SK-N-SH treated with all-trans-retinoic acid at 6 μM for 48 hours (cell line): ENCODE data around the gene PTDSS2.

Experiments
- CSDC2 ChIP-seq: fragments of 250-450 bp; sonication (Bioruptor Pico); IDR thresholded peaks from 2 replicates; pipeline ENCODE4 v1.5.0; 2020; ENCODE audit warnings: mild to moderate bottlenecking, moderate library complexity
- GLIS3 ChIP-seq: fragments of 250-450 bp; sonication (Bioruptor Pico); IDR thresholded peaks from 2 replicates; pipeline ENCODE4 v1.5.0; 2020; ENCODE audit warnings: mild to moderate bottlenecking, moderate library complexity
- PPARA ChIP-seq: fragments of 250-450 bp; sonication (Bioruptor Pico); IDR thresholded peaks from 2 replicates; pipeline ENCODE4 v1.5.0; 2020; ENCODE audit warnings: mild to moderate bottlenecking, borderline replicate concordance
- RARB ChIP-seq: fragments of 250-450 bp; sonication (Bioruptor Pico); IDR thresholded peaks from 2 replicates; pipeline ENCODE4 v1.8.0; 2021; ENCODE audit warnings: mild to moderate bottlenecking, moderate library complexity
- SNAI2 ChIP-seq: fragments of 250-450 bp; sonication (Bioruptor Pico); IDR thresholded peaks from 2 replicates; pipeline ENCODE4 v1.5.0; 2020; ENCODE audit warnings: mild to moderate bottlenecking, moderate library complexity
- TCF4 ChIP-seq: fragments of 250-450 bp; sonication (Bioruptor Pico); IDR thresholded peaks from 2 replicates; pipeline ENCODE4 v1.8.0; 2021; ENCODE audit warnings: mild to moderate bottlenecking, moderate library complexity, borderline replicate concordance
- ZFP3 ChIP-seq: fragments of 250-450 bp; sonication (Bioruptor Pico); IDR thresholded peaks from 2 replicates; pipeline ENCODE4 v1.5.0; 2020; ENCODE audit warnings: mild to moderate bottlenecking, moderate library complexity
- ZNF70 ChIP-seq: fragments of 450-650 bp; formaldehyde crosslinking; IDR thresholded peaks from 2 replicates; pipeline ENCODE4 v1.5.0; 2020; ENCODE audit warnings: mild to moderate bottlenecking, moderate library complexity
- ZNF8 ChIP-seq: fragments of 450-650 bp; formaldehyde crosslinking; IDR thresholded peaks from 2 replicates; pipeline ENCODE4 v1.5.0; 2020; ENCODE audit warnings: mild to moderate bottlenecking, moderate library complexity
- TF ChIP-seq, protein P1 (sequence below): fragments of 250-450 bp; sonication (Bioruptor Pico); IDR thresholded peaks from 2 replicates; pipeline ENCODE4 v1.8.0; 2020; ENCODE audit warnings: mild to moderate bottlenecking, moderate library complexity, borderline replicate concordance
- TF ChIP-seq, protein P2 (sequence below): fragments of 250-450 bp; sonication (Bioruptor Pico); IDR thresholded peaks from 2 replicates; pipeline ENCODE4 v1.5.1; 2020; ENCODE audit warnings: low read depth, mild to moderate bottlenecking, moderate library complexity
- TF ChIP-seq, protein P3 (sequence below): fragments of 250-450 bp; sonication (Bioruptor Pico); IDR thresholded peaks from 2 replicates; pipeline ENCODE4 v1.5.1; 2021; ENCODE audit warnings: mild to moderate bottlenecking, moderate library complexity
- TF ChIP-seq, protein P4 (sequence below): fragments of 250-450 bp; sonication (Bioruptor Pico); IDR thresholded peaks from 2 replicates; pipeline ENCODE4 v1.5.0; 2020; ENCODE audit warnings: mild to moderate bottlenecking, moderate library complexity

DNA sequence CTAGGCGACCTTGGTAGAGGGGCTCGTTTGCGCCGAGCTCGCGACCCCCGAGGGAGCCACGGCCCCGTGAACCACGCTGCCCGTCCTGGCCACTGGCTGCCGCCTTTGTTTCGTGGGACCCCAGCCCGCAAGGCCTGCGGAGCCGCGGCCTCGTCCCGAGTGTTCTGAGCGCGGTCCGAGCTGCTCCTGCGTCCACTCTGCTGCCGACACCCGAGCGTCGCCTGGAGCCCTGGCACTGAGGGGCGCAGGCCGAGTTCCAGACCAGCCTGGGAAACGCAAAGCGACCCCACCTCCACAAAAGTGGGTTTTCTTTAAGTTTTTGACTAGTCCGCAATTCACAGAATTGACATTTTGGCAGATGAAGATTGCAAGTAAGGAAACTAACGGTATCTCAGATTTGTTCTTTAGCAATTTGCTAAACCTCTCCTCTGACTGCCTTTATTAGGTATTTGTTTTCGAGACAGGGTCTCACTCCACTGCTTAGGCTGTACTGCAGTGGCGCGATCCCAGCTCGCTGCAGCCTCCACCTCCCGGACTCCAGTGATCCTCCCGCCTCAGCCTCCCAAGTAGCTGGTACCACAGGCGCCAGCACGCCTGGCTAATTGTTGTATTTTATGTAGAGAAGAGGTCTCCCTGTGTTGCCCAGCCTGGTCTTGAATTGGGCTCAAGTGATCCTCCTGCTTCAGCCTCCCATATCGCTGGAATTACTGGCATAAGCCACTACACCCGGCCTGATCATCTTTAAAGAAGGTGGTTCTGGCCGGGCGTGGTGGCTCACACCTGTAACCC is 57.8 kb downstream of the PTDSS2 start:
- TF ChIP-seq SNAI2 (CRISPR knock-in tag) (no peak), RARB (CRISPR knock-in tag) (no peak), CSDC2 (CRISPR knock-in tag) (no peak), ZNF70 (CRISPR knock-in tag) (no peak), TCF4 (CRISPR knock-in tag) (no peak), GLIS3 (CRISPR knock-in tag) (no peak), ZNF8 (CRISPR knock-in tag) (no peak), PPARA (CRISPR knock-in tag) (no peak), ZFP3 (no peak)
- TF ChIP-seq, protein P1, sequence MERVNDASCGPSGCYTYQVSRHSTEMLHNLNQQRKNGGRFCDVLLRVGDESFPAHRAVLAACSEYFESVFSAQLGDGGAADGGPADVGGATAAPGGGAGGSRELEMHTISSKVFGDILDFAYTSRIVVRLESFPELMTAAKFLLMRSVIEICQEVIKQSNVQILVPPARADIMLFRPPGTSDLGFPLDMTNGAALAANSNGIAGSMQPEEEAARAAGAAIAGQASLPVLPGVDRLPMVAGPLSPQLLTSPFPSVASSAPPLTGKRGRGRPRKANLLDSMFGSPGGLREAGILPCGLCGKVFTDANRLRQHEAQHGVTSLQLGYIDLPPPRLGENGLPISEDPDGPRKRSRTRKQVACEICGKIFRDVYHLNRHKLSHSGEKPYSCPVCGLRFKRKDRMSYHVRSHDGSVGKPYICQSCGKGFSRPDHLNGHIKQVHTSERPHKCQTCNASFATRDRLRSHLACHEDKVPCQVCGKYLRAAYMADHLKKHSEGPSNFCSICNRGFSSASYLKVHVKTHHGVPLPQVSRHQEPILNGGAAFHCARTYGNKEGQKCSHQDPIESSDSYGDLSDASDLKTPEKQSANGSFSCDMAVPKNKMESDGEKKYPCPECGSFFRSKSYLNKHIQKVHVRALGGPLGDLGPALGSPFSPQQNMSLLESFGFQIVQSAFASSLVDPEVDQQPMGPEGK, result no peak
- TF ChIP-seq, protein P2, sequence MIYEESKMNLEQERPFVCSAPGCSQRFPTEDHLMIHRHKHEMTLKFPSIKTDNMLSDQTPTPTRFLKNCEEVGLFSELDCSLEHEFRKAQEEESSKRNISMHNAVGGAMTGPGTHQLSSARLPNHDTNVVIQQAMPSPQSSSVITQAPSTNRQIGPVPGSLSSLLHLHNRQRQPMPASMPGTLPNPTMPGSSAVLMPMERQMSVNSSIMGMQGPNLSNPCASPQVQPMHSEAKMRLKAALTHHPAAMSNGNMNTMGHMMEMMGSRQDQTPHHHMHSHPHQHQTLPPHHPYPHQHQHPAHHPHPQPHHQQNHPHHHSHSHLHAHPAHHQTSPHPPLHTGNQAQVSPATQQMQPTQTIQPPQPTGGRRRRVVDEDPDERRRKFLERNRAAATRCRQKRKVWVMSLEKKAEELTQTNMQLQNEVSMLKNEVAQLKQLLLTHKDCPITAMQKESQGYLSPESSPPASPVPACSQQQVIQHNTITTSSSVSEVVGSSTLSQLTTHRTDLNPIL (CRISPR knock-in tag), result no peak
- TF ChIP-seq, protein P3, sequence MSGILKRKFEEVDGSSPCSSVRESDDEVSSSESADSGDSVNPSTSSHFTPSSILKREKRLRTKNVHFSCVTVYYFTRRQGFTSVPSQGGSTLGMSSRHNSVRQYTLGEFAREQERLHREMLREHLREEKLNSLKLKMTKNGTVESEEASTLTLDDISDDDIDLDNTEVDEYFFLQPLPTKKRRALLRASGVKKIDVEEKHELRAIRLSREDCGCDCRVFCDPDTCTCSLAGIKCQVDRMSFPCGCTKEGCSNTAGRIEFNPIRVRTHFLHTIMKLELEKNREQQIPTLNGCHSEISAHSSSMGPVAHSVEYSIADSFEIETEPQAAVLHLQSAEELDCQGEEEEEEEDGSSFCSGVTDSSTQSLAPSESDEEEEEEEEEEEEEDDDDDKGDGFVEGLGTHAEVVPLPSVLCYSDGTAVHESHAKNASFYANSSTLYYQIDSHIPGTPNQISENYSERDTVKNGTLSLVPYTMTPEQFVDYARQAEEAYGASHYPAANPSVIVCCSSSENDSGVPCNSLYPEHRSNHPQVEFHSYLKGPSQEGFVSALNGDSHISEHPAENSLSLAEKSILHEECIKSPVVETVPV, result no peak
- TF ChIP-seq, protein P4, sequence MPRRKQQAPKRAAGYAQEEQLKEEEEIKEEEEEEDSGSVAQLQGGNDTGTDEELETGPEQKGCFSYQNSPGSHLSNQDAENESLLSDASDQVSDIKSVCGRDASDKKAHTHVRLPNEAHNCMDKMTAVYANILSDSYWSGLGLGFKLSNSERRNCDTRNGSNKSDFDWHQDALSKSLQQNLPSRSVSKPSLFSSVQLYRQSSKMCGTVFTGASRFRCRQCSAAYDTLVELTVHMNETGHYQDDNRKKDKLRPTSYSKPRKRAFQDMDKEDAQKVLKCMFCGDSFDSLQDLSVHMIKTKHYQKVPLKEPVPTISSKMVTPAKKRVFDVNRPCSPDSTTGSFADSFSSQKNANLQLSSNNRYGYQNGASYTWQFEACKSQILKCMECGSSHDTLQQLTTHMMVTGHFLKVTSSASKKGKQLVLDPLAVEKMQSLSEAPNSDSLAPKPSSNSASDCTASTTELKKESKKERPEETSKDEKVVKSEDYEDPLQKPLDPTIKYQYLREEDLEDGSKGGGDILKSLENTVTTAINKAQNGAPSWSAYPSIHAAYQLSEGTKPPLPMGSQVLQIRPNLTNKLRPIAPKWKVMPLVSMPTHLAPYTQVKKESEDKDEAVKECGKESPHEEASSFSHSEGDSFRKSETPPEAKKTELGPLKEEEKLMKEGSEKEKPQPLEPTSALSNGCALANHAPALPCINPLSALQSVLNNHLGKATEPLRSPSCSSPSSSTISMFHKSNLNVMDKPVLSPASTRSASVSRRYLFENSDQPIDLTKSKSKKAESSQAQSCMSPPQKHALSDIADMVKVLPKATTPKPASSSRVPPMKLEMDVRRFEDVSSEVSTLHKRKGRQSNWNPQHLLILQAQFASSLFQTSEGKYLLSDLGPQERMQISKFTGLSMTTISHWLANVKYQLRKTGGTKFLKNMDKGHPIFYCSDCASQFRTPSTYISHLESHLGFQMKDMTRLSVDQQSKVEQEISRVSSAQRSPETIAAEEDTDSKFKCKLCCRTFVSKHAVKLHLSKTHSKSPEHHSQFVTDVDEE (CRISPR knock-in tag), result no peak
